ENCODE data around the gene MTFMT. TPM values are rescaled to one million over a fixed set of nuclear protein-coding genes. Genes with fewer than 3 reads are reported as not detected.

MTFMT gene
- total RNA-seq, 4 donors from 2014 or later, result 11.7 to 159 (median 18.1) TPM

- H3K27me3 ChIP-seq, result no peaks in the 10 kb centered on the region
- DNase-seq (ENCODE audit: low spot score in 2 of 2), result peak in 1 of 2 donors; percentile 50
- H3K4me1 ChIP-seq, result peaks cover 13% of the 10 kb centered on the region
- peaks cover 2% of the 10 kb centered on the region for H3K36me3 ChIP-seq
- H3K4me3 ChIP-seq, result no peak overlapping the region
- no peaks in the 10 kb centered on the region for H3K9me3 ChIP-seq
- H3K27ac ChIP-seq, result no peak overlapping the region
- WGBS, result 88% methylated on average over 12 of the region's 16 CpGs
- no peak for TF ChIP-seq POLR2A (IDR thresholded peaks at IDR 0.05)
- no peak for TF ChIP-seq POLR2AphosphoS5 (IDR thresholded peaks at IDR 0.05)
- TF ChIP-seq EP300 (IDR thresholded peaks at IDR 0.05), result no peak
These were observed 29.2 kb upstream of the MTFMT start for GRCh38 chr15:65058394-65059368.

DNA sequence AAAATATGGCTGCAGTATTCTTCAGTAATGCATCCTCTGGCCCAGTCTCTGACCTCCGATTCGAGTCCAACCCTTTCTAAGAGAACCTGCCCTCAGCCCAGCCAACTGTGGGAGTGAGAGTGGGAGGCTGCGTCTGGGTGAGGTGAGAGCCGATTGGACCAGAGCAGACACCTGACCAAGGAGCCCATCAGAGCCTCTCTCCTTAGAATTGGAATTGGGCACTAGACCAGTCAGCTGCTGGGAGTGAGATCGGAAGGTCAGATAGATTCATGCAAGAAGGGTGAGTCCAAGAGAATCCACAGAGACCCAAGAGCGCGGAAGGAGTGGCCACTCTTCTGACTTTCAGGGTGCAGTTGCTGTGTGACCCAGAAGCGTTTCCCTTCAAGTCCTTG is 28.1 kb upstream of the MTFMT start:
- no peak for TF ChIP-seq CTCF (IDR thresholded peaks at IDR 0.05)
- TF ChIP-seq POLR2A (IDR thresholded peaks at IDR 0.05), result no peak
- TF ChIP-seq EP300 (IDR thresholded peaks at IDR 0.05), result no peak
- TF ChIP-seq POLR2AphosphoS5 (IDR thresholded peaks at IDR 0.05), result no peak
- Histone ChIP-seq H3K27ac (no peak overlapping the region), H3K4me1 (peaks cover 13% of the 10 kb centered on the region), H3K27me3 (no peaks in the 10 kb centered on the region), H3K4me3 (no peak overlapping the region), H3K36me3 (peaks cover 2% of the 10 kb centered on the region), H3K9me3 (no peaks in the 10 kb centered on the region)
- WGBS, result 92% methylated on average over 8 of the region's 8 CpGs
- DNase-seq (ENCODE audit: low spot score in 2 of 2), result no peak

- WGBS, result 76% methylated on average over 8 of the region's 8 CpGs
- TF ChIP-seq CTCF (IDR thresholded peaks at IDR 0.05) (no peak), POLR2A (IDR thresholded peaks at IDR 0.05) (no peak), POLR2AphosphoS5 (IDR thresholded peaks at IDR 0.05) (no peak), EP300 (IDR thresholded peaks at IDR 0.05) (no peak)
- no peak overlapping the region for H3K4me3 ChIP-seq
- no peak overlapping the region for H3K27ac ChIP-seq
- peaks cover 2% of the 10 kb centered on the region for H3K36me3 ChIP-seq
- H3K27me3 ChIP-seq, result no peaks in the 10 kb centered on the region
- H3K9me3 ChIP-seq, result no peaks in the 10 kb centered on the region
- peaks cover 11% of the 10 kb centered on the region for H3K4me1 ChIP-seq
- peak in 1 of 2 donors; percentile 39 for DNase-seq (ENCODE audit: low spot score in 2 of 2)
These were observed 27.6 kb upstream of the MTFMT start for GRCh38 chr15:65056868-65057548.

GRCh38 chr15:65056106-65056505 is 26.7 kb upstream of the MTFMT start:
- H3K36me3 ChIP-seq, result peaks cover 2% of the 10 kb centered on the region
- H3K9me3 ChIP-seq, result no peaks in the 10 kb centered on the region
- DNase-seq (ENCODE audit: low spot score in 2 of 2), result no peak
- 80% methylated on average over 9 of the region's 9 CpGs for WGBS
- H3K4me1 ChIP-seq, result peaks cover 6% of the 10 kb centered on the region
- H3K4me3 ChIP-seq, result no peak overlapping the region
- TF ChIP-seq POLR2A (IDR thresholded peaks at IDR 0.05), result no peak
- no peak for TF ChIP-seq POLR2AphosphoS5 (IDR thresholded peaks at IDR 0.05)
- no peak for TF ChIP-seq CTCF (IDR thresholded peaks at IDR 0.05)
- TF ChIP-seq EP300 (IDR thresholded peaks at IDR 0.05), result no peak
- H3K27ac ChIP-seq, result no peak overlapping the region
- no peaks in the 10 kb centered on the region for H3K27me3 ChIP-seq

GRCh38 chr15:65055201-65055870 is 25.9 kb upstream of the MTFMT start:
- no peak for DNase-seq (ENCODE audit: low spot score in 2 of 2)
- 48% methylated on average over 5 of the region's 6 CpGs for whole genome bisulfite sequencing
- Histone ChIP-seq H3K27me3 (no peaks in the 10 kb centered on the region), H3K9me3 (no peaks in the 10 kb centered on the region), H3K36me3 (peaks cover 2% of the 10 kb centered on the region), H3K4me3 (no peak overlapping the region), H3K27ac (no peak overlapping the region), H3K4me1 (peaks cover 5% of the 10 kb centered on the region)
- TF ChIP-seq EP300 (IDR thresholded peaks at IDR 0.05) (no peak), CTCF (IDR thresholded peaks at IDR 0.05) (no peak), POLR2A (IDR thresholded peaks at IDR 0.05) (no peak), POLR2AphosphoS5 (IDR thresholded peaks at IDR 0.05) (no peak)
